Prostate gland (tissue), 2 donors: ENCODE measurements around the gene ALOXE3. TPM values are rescaled to one million over a fixed set of nuclear protein-coding genes. Genes with fewer than 3 reads are reported as not detected.

Experiments used
- DNase-seq: peaks from one replicate; pipeline ENCODE4 v3.0.0-alpha.2; 2019; ENCODE audit warnings: low spot score
- H3K27ac ChIP-seq, 2 donors: fragments of 200-600 bp; sonication (generic); 2 replicates each; pipeline ENCODE4 v1.5.1; 2017 to 2019
- H3K27me3 ChIP-seq: fragments of 200-600 bp; sonication (generic); replicated peaks from 2 replicates; pipeline ENCODE4 v1.5.1; 2019; ENCODE audit not compliant: insufficient read depth
- H3K36me3 ChIP-seq, 2 donors: fragments of 200-600 bp; sonication (generic); 1 replicate in 1 of 2; 2 replicates in 1 of 2; pipeline versions ENCODE4 v1.5.1 to v1.8.1; 2017 to 2019
- H3K4me1 ChIP-seq: fragments of 200-600 bp; sonication (generic); replicated peaks from 2 replicates; pipeline ENCODE4 v1.5.1; 2019
- H3K4me3 ChIP-seq, 2 donors: fragments of 200-600 bp; sonication (generic); 2 replicates each; pipeline ENCODE4 v1.5.1; 2017 to 2019
- H3K9me3 ChIP-seq: fragments of 200-600 bp; sonication (generic); 2 replicates; pipeline ENCODE4 v1.5.1; 2017
- POLR2A ChIP-seq: fragments of 450-650 bp; IDR thresholded peaks from one replicate; pipeline ENCODE4 v1.6.1; 2016; ENCODE audit warnings: antibody characterized with exemption, mild to moderate bottlenecking
- POLR2AphosphoS5 ChIP-seq: sonication (generic); formaldehyde crosslinking; IDR thresholded peaks from one replicate; pipeline ENCODE4 v1.6.1; 2017; ENCODE audit warnings: antibody characterized with exemption
- WGBS: methylation state at CpG from one replicate; pipeline ENCODE4 v1.1.5; 2018; 5-methylcytosine and 5-hydroxymethylcytosine counted together
- intact Hi-C: fragments of 100-400 bp; cut with DNase I; formaldehyde crosslinking; loops from one replicate; pipeline ENCODE4 v1.14.2; 2022
- total RNA-seq, 2 donors: library from RNA; depleted of rRNA; stranded (reverse); fragments of >200 nt; gene quantifications; one replicate each; pipeline ENCODE4 v1.1.0, GENCODE V29; 2016
- TF ChIP-seq, protein P1 (sequence below), 4 experiments: fragments of 200-600 bp in 2 of 4; fragments of 450-650 bp in 2 of 4; sonication (generic) in 2 of 4; IDR thresholded peaks; 1 replicate in 3 of 4; 2 replicates in 1 of 4; pipeline ENCODE4 v1.5.1; 2016 to 2019; ENCODE audit warnings: antibody characterized with exemption in 4 of 4, mild to moderate bottlenecking in 2 of 4, moderate library complexity in 2 of 4

ALOXE3 gene
- total RNA-seq, 2 donors from 2014 or later: 2.4 TPM; not detected in 1

DNA sequence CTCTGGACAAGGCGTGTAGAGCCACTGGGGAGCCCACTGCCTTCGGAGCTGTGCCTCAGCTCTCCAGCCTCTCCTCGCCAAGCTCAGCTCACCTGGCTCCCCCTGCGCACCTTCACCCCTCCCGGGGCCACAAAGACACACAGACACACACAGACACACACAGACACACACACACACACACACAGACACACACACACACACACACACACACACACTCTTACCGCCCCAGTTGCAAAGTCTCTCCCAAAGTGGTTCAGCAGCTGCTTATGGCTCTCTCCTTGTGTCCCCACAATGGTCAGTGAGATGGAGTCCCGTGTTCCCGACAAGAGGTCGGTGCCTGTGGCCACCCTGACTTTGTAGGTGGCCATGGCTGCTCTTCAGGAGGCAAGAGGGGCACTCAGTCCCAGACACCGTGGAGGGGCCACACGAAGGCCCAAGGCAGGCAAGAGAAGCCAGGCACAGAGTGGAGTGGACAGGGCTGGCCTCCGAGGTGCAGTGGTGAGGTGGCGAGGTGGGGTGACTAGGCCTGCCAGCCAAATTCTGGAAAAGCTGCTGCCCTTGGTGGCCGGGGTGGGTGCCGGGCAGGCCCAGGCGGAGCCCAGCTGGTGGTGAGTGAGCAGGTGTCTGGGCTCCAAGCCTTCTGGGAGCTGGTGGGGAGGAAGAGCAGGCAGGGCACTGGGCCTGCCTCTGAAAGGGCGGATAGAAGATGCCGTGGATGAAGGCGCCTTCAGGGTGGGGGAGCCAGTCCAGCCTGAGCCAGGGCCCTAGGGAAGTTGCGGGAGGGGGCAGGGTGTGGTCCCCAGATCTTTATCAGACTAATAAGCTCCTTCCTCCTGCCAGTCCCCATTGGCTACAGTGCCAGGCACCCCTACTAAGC, 31.0 kb downstream of the ALOXE3 start, which contains the start of gene ALOX12B:
TSS of gene ALOX12B (minus strand) at position 642 of the 877 bp plus-strand sequence. CDS start at position 368, 274 bp downstream.
- H3K36me3 ChIP-seq: no peaks in the 10 kb centered on the region
- no peak for DNase-seq
- H3K27ac ChIP-seq: no peak within 1 kb of the TSS
- no peak within 1 kb of the TSS for H3K4me3 ChIP-seq
- H3K27me3 ChIP-seq: no peaks in the 10 kb centered on the region
- WGBS: 63% methylated on average over 20 of the region's 20 CpGs
- H3K4me1 ChIP-seq: no peaks in the 10 kb centered on the region
- intact Hi-C loops: no loop called here
- H3K9me3 ChIP-seq: no peaks in the 10 kb centered on the region
- no peak for TF ChIP-seq POLR2AphosphoS5
- TF ChIP-seq POLR2A: no peak
- TF ChIP-seq, protein P1, sequence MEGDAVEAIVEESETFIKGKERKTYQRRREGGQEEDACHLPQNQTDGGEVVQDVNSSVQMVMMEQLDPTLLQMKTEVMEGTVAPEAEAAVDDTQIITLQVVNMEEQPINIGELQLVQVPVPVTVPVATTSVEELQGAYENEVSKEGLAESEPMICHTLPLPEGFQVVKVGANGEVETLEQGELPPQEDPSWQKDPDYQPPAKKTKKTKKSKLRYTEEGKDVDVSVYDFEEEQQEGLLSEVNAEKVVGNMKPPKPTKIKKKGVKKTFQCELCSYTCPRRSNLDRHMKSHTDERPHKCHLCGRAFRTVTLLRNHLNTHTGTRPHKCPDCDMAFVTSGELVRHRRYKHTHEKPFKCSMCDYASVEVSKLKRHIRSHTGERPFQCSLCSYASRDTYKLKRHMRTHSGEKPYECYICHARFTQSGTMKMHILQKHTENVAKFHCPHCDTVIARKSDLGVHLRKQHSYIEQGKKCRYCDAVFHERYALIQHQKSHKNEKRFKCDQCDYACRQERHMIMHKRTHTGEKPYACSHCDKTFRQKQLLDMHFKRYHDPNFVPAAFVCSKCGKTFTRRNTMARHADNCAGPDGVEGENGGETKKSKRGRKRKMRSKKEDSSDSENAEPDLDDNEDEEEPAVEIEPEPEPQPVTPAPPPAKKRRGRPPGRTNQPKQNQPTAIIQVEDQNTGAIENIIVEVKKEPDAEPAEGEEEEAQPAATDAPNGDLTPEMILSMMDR (IDR thresholded peaks at IDR 0.05): no peak

DNA sequence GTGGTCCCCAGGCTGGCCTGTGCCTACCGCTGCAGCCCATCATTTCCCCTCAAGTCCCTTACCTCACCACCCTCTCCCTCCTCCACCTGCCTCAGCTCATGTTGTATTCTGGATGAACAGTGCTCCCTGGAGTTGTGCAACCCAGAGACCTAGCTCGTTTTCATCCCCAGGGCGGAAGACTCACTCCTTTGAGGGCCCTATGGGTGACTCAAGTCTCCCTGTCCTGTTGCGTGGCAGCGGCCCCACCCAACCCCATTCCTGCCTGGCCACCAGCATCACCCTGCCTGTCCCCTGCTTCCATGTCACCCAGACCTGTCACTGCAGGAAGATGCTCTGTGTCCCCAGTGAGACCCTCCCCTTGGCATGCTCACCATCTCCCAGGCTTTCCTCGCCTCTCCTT, 34.1 kb downstream of the ALOXE3 start:
- Histone ChIP-seq H3K27ac (no peak overlapping the region), H3K9me3 (no peaks in the 10 kb centered on the region), H3K4me3 (no peak overlapping the region), H3K36me3 (no peaks in the 10 kb centered on the region), H3K4me1 (no peaks in the 10 kb centered on the region), H3K27me3 (no peaks in the 10 kb centered on the region)
- TF ChIP-seq, protein P1 (IDR thresholded peaks at IDR 0.05): no peak
- TF ChIP-seq POLR2A (no peak), POLR2AphosphoS5 (no peak)
- intact Hi-C loops: no loop called here
- DNase-seq: no peak
- 85% methylated on average over 6 of the region's 6 CpGs for WGBS

DNA sequence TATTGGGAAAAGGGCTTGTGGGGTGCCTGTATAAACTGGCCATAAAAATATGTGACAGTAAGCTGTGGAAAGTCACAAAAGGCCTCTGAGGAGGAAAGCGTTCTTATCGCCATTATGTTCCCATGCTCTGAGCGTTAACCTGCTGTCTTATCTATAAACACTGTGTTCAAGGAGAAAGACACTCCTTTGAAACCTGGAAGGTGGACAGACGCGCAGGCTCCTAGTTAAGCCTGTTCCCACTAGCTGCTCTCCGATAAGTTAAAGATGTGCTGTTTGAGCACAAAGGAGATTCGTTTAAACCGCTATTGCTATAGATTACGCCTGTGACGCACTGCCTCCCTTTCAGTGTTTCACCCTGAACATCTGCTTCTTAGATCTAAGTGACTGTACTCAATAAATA, 36.0 kb downstream of the ALOXE3 start:
- 77% methylated on average over 10 of the region's 10 CpGs for WGBS

DNA sequence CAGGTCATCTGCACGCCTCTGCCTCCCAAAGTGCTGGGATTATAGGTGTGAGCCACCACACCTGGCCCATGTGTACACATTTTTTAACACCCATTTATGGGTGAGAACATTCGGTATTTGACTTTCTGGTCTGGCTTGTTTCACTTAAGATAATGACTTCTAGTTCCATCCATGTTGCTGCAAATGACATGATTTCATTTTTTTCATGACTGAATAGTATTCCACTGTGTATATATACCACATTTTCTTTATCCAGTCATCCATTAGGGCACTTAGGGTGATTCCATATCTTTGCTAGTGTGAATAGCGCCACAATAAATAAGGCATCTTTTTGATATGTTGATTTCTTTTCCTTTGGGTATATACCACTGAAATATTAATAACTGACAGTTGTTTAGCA, 36.4 kb downstream of the ALOXE3 start:
- Histone ChIP-seq H3K4me1 (no peaks in the 10 kb centered on the region), H3K4me3 (no peak overlapping the region), H3K27ac (no peak overlapping the region), H3K9me3 (no peaks in the 10 kb centered on the region), H3K36me3 (no peaks in the 10 kb centered on the region), H3K27me3 (no peaks in the 10 kb centered on the region)
- intact Hi-C loops: no loop called here
- 89% methylated on average over 3 of the region's 3 CpGs for whole genome bisulfite sequencing
- no peak for DNase-seq
- TF ChIP-seq, protein P1 (IDR thresholded peaks at IDR 0.05): no peak
- TF ChIP-seq POLR2AphosphoS5 (no peak), POLR2A (no peak)

More for the DNA sequence above, 36.0 kb downstream of the ALOXE3 start:
- Histone ChIP-seq H3K9me3 (no peaks in the 10 kb centered on the region), H3K4me1 (no peaks in the 10 kb centered on the region), H3K36me3 (no peaks in the 10 kb centered on the region), H3K4me3 (no peak overlapping the region), H3K27ac (no peak overlapping the region), H3K27me3 (no peaks in the 10 kb centered on the region)
- no peak for DNase-seq
- intact Hi-C loops: no loop called here
- TF ChIP-seq, protein P1 (IDR thresholded peaks at IDR 0.05): no peak
- TF ChIP-seq POLR2AphosphoS5 (no peak), POLR2A (no peak)

DNA sequence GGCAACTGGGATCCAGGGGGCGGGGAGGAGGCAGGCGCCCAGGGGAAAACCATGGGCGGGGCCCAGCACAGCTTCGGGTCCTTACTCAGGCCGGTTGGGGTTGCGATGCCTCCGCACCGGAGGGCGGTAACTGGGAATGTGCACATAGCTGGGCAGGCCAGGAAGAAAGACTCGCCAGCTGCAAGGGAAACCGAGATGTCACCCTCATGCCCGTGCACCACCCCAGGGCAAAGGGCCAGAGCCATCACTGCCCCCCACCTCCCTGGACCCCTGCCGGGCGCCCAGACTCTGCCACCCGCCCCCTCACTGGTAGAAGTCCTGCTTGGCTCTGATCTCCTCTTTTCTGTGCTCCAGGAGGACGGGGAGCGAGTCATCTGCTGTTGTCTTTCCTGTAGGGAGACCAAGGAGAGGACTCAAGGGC, 37.5 kb downstream of the ALOXE3 start:
- no peaks in the 10 kb centered on the region for H3K4me1 ChIP-seq
- intact Hi-C loops: no loop called here
- no peaks in the 10 kb centered on the region for H3K27me3 ChIP-seq
- no peak for TF ChIP-seq POLR2AphosphoS5
- TF ChIP-seq, protein P1 (IDR thresholded peaks at IDR 0.05): no peak
- TF ChIP-seq POLR2A: no peak
- H3K27ac ChIP-seq: no peak overlapping the region
- DNase-seq: no peak
- no peaks in the 10 kb centered on the region for H3K9me3 ChIP-seq
- H3K4me3 ChIP-seq: no peak overlapping the region
- 57% methylated on average over 17 of the region's 17 CpGs for WGBS
- no peaks in the 10 kb centered on the region for H3K36me3 ChIP-seq
